Fibroblast of skin of right quadriceps (primary cell): Measurements from ENCODE around the gene SEMA4D.
A peak's percentile ranks its signal among the peaks of the same experiment; 100 is the strongest.

ENCODE experiments used
- DNase-seq: peaks from one replicate; pipeline ENCODE4 v3.0.0-alpha.2; 2013

Gene SEMA4D

DNA sequence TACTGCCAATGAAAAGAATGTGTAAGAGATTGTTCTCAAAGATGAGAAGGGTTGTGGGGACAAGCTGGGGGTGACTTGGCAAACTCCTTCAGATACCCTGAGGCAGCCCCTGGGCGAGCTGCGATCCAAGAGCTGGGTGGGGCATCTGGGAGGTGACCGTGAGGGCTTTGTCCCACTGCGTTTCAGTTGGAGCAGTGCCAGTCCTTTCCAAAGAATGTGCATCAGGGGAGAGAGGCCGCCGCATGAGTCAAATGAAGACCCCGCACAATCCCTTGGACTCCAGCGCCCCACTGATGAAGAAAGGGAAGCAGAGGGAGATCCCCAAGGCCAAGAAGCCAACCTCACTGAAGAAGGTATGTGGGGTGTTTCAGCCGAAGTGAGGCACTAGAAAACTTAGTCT, 151.2 kb downstream of the SEMA4D start:
- no peak for DNase-seq

GRCh38 chr9:89345476-89345875, 152.4 kb downstream of the SEMA4D start:
- DNase-seq, result no peak

DNA sequence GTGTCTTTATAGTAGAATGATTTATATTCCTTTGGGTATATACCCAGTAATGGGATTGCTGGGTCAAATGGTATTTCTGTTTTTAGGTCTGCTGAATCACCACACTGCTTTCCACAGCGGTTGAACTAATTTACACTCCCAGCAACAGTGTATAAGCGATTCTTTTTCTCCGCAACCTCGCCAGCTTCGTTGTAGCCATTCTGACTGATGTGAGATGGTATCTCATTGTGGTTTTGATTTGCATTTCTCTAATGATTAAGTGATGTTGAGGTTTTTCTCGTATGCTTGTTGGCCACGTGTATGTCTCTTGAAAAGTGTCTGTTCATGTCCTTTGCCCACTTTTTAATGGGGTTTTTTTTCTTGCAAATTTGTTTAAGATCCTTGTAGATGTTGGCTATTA, 154.1 kb downstream of the SEMA4D start:
- DNase-seq, result peak; percentile 9

GRCh38 chr9:89342948-89343347, 155.0 kb downstream of the SEMA4D start:
- no peak for DNase-seq

DNA sequence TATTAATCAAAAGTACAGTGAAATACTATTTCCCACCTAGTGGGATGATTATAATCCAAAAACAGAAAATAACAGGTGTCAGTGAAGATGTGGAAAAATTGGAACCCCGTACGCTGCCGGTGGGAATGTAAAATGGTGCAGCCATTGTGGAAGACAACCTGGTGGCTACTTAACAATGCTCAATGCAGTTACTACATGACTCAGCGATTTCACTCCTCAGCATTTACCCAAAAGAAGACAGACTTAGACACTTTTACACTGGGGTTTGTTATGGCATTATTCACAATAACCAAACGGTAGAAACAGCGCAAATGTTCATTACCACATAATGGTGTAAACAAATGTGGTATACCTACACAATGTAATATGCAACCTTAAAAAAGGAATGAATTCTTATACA, 155.7 kb downstream of the SEMA4D start:
- DNase-seq, result no peak

GRCh38 chr9:89340332-89340731, 157.6 kb downstream of the SEMA4D start:
- no peak for DNase-seq

- no peak for DNase-seq
Observed at GRCh38 chr9:89339807-89340206, 158.1 kb downstream of the SEMA4D start.

DNA sequence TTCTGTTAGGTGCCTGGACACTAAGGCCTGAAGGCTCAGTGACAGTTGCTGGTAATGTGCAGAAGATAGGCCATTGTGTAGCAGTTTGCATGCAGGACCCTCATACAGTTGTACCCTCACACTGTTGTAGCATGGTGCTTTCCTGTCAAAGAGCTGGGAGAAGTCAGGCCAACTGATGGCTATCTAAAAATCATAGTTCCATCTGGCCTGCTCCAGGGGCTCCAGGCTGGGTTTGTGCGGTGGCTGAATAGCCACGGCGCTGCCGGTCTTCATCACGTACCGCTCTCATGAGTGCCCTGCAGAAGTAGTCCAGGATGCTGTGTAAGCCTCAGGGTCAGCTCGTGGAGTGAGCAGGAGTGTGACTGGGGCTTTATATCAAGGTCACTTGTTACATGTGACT, 167.4 kb downstream of the SEMA4D start:
- DNase-seq, result no peak

DNA sequence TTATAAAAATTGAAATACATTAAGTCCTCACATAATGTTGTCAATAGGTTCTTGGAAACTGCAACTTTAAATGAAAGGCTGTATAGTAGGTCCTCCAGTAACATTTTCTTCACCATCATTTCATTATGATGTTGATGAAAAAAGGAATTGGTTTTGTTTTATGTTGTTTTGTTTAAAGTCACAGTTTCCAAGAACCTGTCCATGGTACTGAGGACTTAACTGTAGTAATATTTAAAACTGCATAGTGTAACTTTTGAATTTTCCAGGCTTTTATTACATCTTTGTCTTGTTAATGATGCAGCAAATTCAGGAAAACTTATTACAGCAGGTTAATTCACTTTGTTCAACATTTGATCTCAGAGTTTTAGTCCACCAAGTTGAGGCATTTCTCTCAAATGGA, 168.0 kb downstream of the SEMA4D start:
- DNase-seq, result no peak

DNA sequence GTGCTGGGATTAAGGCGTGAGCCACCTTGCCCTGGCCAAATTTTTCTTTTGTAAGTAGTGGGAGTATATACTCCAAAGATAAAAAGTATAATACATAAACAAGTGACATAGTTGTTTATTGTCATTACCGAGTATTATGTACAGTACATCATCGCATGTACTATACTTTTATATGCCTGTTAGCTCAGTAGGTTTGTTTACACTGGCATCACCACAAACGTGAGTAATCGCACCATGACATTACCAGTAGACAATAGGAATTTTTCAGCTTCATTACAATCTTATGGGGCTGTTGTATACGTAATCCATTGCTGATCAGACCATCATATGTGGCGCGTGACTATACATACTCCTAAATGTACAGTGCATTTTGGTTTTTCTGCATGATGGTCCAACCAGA, 169.8 kb downstream of the SEMA4D start:
- no peak for DNase-seq

- DNase-seq, result no peak
Observed at GRCh38 chr9:89325733-89326132, 172.2 kb downstream of the SEMA4D start.

DNA sequence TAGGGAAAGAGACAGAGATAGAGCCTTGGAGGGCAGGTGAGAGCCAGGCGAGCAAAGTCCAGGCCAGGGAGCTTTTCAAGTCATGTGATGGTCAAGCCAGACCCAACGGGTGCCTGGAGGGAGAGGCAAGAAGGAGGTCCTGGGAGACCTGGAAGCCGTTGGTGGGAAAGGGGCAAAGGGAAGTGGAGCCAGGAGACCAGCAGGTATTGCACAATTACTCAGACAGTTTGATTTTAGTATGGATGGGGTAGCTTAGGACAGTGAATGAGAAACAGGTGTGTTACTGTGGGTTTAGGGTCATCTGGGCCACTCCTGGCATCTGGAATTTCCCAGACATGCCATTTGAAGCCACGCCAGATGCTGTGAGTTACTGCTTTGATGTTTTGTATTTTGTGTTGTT, 174.5 kb downstream of the SEMA4D start:
- no peak for DNase-seq

DNA sequence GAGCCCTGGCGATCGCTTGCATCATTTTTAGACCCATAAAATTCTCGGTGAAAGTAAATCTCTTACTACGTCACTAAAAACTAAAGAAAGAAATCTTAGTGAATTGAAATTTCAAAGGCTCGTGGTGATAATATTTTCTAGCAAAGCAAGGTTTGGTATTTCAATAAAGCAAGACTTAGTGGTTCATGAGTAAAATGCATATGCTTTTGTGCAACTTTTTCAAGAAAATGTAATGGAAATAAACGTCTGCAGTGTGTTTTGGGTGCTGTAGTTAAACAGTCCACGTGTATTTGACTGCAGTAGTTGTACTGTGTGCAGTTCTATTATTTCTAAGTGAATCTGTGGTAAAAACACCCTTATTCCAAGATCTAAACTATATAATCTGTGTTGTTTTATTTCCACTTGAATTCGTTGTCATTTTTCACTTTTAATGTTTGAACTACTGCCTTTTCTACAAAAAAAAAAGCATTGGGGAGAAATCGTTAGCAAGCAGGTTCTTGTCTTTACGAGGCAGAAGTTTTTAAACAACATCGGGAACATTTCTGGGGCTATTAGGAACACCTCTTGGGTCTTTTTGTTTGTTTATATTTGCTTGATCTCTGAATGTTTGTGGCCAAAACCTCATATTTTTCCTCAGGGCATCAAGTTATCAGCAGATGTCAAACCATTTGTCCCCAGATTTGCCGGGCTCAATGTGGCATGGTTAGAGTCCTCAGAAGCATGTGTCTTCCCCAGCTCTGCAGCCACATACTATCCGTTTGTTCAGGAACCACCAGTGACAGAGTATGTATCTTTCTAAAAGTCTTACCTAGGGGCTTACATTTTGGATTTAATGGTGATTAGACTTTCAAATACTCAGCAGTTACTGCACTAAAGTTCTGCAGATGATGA, 178.7 kb downstream of the SEMA4D start:
- no peak for DNase-seq

DNA sequence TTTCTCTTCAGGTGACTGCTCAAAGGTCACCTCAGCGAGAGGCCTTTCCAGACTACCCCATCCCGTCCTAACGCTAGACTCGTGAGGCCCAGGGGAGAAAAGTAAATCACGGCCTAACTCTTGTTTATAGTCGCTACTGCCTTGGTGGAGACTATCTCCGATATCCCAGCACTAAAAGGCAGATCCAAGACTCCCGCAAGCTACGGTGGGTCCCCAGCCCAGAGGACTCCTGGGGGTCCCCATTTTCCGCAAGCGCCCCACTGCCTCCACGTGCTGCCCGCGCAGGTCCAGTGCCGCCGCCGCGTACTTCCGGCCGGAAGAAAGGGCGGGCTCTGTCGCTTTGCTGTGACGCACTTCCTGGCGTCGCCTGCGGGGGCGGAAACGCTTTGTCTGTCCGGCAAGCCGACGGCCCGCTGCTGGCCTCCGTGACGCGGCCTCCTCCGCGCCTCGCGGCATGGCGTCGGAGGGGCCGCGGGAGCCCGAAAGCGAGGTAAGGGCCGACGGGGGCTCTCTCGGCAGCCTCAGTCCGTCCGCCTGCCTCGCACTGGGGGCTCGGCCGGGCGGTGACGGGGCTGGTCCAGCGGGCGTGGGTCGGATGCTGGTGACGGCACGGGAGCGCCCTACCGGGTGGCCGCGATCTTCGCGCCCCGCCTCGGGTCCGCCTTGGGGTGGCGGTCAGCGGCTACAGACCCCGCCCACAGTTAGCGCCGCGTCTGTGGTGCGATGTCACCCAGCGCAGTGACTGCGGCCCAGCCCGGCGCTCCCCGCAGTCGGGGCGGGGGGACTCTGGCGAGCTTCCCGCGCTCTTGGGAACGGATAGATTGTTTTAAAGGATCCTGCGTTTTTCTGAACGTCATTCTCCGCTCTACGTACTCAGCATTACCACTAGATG, 179.5 kb downstream of the SEMA4D start, which contains the start of gene SECISBP2:
TSS of gene SECISBP2 (plus strand) at position 378 of the 892 bp plus-strand sequence. CDS start at position 455, 77 bp downstream.
- peak; percentile 98 for DNase-seq

- no peak for DNase-seq
Observed at GRCh38 chr9:89317282-89317681, 180.6 kb downstream of the SEMA4D start.

- DNase-seq, result no peak
Observed at GRCh38 chr9:89315482-89315881, 182.4 kb downstream of the SEMA4D start.

DNA sequence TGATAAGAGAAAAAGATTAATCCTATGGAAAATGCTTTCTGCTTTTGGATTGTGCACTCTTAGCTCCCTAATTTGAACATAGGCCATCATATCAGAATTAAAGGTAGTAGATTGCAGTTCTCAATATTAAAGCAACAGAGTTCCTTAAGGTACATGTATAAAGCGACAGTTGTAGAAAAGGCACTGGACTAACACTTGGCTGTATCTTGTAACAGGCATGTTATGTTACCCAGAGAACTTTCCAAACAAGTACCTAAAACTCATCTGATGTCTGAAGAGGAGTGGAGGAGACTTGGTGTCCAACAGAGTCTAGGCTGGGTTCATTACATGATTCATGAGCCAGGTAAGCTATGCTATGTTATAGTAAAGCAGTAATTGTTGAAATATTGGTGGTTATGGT, 183.0 kb downstream of the SEMA4D start:
- no peak for DNase-seq

DNA sequence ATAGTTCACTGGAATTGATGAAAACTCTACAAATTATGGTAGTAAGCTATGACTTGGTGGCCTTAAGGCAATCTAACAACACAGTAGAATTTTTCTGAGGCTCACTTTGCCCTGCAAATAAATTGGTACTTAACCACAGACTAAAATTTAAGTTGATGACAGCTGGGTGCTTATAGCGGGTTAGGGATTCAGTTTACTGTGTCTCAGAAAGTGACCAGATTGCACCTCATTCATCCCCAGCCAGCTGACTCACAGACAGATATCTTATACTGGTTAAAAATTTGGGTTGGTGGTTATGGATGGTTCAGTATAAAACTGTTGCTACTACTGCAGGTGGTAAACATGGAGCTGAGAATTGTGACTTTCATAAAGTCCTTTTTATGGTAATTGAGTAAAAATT, 184.1 kb downstream of the SEMA4D start:
- DNase-seq, result peak; percentile 33

GRCh38 chr9:89312222-89312571, 185.7 kb downstream of the SEMA4D start:
- no peak for DNase-seq

- DNase-seq, result no peak
Observed at GRCh38 chr9:89311346-89312221, 186.3 kb downstream of the SEMA4D start.
